HepG2 (cell line): Measurements from ENCODE around the gene SYNPO. TPM values are rescaled to one million over a fixed set of nuclear protein-coding genes. Genes with fewer than 3 reads are reported as not detected.

Experiments
- BCL3 ChIP-seq: sonication (generic); formaldehyde crosslinking; IDR thresholded peaks from 2 replicates; pipeline ENCODE4 v1.5.1; 2020; ENCODE audit warnings: mild to moderate bottlenecking, missing genetic modification reagents, moderate library complexity
- FOSL1 ChIP-seq: sonication (generic); formaldehyde crosslinking; IDR thresholded peaks from 2 replicates; pipeline ENCODE4 v1.9.0; 2021; ENCODE audit warnings: missing genetic modification reagents, borderline replicate concordance
- HIC2 ChIP-seq: sonication (generic); formaldehyde crosslinking; IDR thresholded peaks from 2 replicates; pipeline ENCODE4 v1.9.0; 2022; ENCODE audit warnings: low read depth, missing genetic modification reagents
- JARID2 ChIP-seq: sonication (generic); formaldehyde crosslinking; IDR thresholded peaks from 2 replicates; pipeline ENCODE4 v1.8.1; 2023; ENCODE audit warnings: missing genetic modification reagents, inconsistent platforms; ENCODE audit not compliant: insufficient replicate concordance
- KDM2A ChIP-seq: sonication (generic); formaldehyde crosslinking; IDR thresholded peaks from 2 replicates; pipeline ENCODE4 v1.4.0; 2020; ENCODE audit warnings: low read depth, missing genetic modification reagents, borderline replicate concordance
- LBX2 ChIP-seq: sonication (generic); formaldehyde crosslinking; IDR thresholded peaks from 2 replicates; pipeline ENCODE4 v1.5.0; 2020; ENCODE audit warnings: missing genetic modification reagents, mild to moderate bottlenecking, borderline replicate concordance
- NCOA5 ChIP-seq: sonication (generic); formaldehyde crosslinking; IDR thresholded peaks from 2 replicates; pipeline ENCODE4 v1.4.0; 2020; ENCODE audit warnings: missing genetic modification reagents
- REL ChIP-seq: sonication (generic); formaldehyde crosslinking; conservative IDR thresholded peaks from 2 replicates; pipeline ENCODE4 v1.8.0; 2022; ENCODE audit warnings: mild to moderate bottlenecking, missing genetic modification reagents, moderate library complexity
- TMF1 ChIP-seq: sonication (generic); formaldehyde crosslinking; IDR thresholded peaks from 2 replicates; pipeline ENCODE4 v1.8.1; 2022; ENCODE audit warnings: low read depth, missing genetic modification reagents
- ZNF251 ChIP-seq: sonication (generic); formaldehyde crosslinking; IDR thresholded peaks from 2 replicates; pipeline ENCODE4 v1.9.0; 2021; ENCODE audit warnings: mild to moderate bottlenecking, missing genetic modification reagents
- ZNF510 ChIP-seq: sonication (generic); formaldehyde crosslinking; IDR thresholded peaks from 2 replicates; pipeline ENCODE4 v1.4.0; 2020; ENCODE audit warnings: low read depth, mild to moderate bottlenecking, missing genetic modification reagents
- ZNF574 ChIP-seq: sonication (generic); formaldehyde crosslinking; IDR thresholded peaks from 2 replicates; pipeline ENCODE4 v1.4.0; 2020; ENCODE audit warnings: missing genetic modification reagents
- ZNF660 ChIP-seq: sonication (generic); formaldehyde crosslinking; IDR thresholded peaks from 2 replicates; pipeline ENCODE4 v1.5.1; 2020; ENCODE audit warnings: mild to moderate bottlenecking, low read depth, missing genetic modification reagents, borderline replicate concordance
- ZNF879 ChIP-seq: sonication (generic); formaldehyde crosslinking; IDR thresholded peaks from 2 replicates; pipeline ENCODE4 v1.8.1; 2023; ENCODE audit warnings: missing genetic modification reagents
- polyA plus RNA-seq, 8 experiments: library from polyadenylated mRNA; depleted of rRNA in 3 of 8; stranded (reverse) in 7 of 8; unstranded in 1 of 8; fragments of >200 nt; fragmentation: Illumina TruSeq in 4 of 8; extraction: Trizol in 4 of 8; gene quantifications; 2 replicates each; pipeline versions ENCODE4 v1.2.1 to v1.2.3, GENCODE V29; 2011 to 2016; ENCODE audit warnings: low read depth in 4 of 8, missing spikeins in 1 of 8, mixed read lengths in 1 of 8; ENCODE audit not compliant: insufficient read depth in 1 of 8
- total RNA-seq, 5 experiments: library from RNA; depleted of rRNA; stranded (reverse); fragments of >200 nt; fragmentation: Illumina TruSeq; extraction: Trizol; gene quantifications; 2 replicates each; pipeline ENCODE4 v1.2.3, GENCODE V29; 2016; ENCODE audit warnings: low read depth in 1 of 5
- TF ChIP-seq, protein P1 (sequence below): sonication (generic); formaldehyde crosslinking; IDR thresholded peaks from 2 replicates; pipeline ENCODE4 v1.5.1; 2020; ENCODE audit warnings: missing genetic modification reagents, mild to moderate bottlenecking, borderline replicate concordance
- TF ChIP-seq, protein P2 (sequence below): sonication (generic); formaldehyde crosslinking; IDR thresholded peaks from 2 replicates; pipeline ENCODE4 v1.5.0; 2020; ENCODE audit warnings: missing genetic modification reagents

SYNPO gene
- total and polyA plus RNA-seq, 2 of the 13 experiments (the other 11 are each of a cell fraction or from before 2014, with no cell fraction given) = 0.09 to 0.30 TPM

- TF ChIP-seq ZNF574 (CRISPR knock-in tag) (peak; percentile 89), ZNF660 (CRISPR knock-in tag) (no peak), ZNF510 (CRISPR knock-in tag) (no peak), BCL3 (no peak), HIC2 (CRISPR knock-in tag) (no peak), JARID2 (CRISPR knock-in tag) (no peak), FOSL1 (no peak), ZNF879 (CRISPR knock-in tag) (no peak), ZNF251 (CRISPR knock-in tag) (no peak), REL (CRISPR knock-in tag) (no peak), LBX2 (CRISPR knock-in tag) (peak; percentile 28; the same call in 1 of the 2 replicates), KDM2A (CRISPR knock-in tag) (peak; percentile 52; the same call in 1 of the 2 replicates), NCOA5 (CRISPR knock-in tag) (no peak), TMF1 (no peak)
- TF ChIP-seq, protein P1, sequence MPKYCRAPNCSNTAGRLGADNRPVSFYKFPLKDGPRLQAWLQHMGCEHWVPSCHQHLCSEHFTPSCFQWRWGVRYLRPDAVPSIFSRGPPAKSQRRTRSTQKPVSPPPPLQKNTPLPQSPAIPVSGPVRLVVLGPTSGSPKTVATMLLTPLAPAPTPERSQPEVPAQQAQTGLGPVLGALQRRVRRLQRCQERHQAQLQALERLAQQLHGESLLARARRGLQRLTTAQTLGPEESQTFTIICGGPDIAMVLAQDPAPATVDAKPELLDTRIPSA (CRISPR knock-in tag) = 0 out of 2 replicates have a peak, but pooled peaks have one; percentile 57
- TF ChIP-seq, protein P2, sequence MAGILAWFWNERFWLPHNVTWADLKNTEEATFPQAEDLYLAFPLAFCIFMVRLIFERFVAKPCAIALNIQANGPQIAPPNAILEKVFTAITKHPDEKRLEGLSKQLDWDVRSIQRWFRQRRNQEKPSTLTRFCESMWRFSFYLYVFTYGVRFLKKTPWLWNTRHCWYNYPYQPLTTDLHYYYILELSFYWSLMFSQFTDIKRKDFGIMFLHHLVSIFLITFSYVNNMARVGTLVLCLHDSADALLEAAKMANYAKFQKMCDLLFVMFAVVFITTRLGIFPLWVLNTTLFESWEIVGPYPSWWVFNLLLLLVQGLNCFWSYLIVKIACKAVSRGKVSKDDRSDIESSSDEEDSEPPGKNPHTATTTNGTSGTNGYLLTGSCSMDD = no peak
These were observed 16.0 kb downstream of the SYNPO start (continued) for GRCh38 chr5:150656191-150657132.
